Astrocyte of the cerebellum (primary cell): Measurements from ENCODE around the gene GRIN3A.
"Not testable (repeated sequence)": the region's sequence is repeated elsewhere in the genome, so short reads cannot be mapped to it uniquely, and the experiment has no call there.

Source experiments
- DNase-seq: peaks from one replicate; pipeline ENCODE4 v3.0.0-alpha.2; 2011; ENCODE audit warnings: low read depth
- H3K4me3 ChIP-seq: 2 replicates; pipeline ENCODE4 v1.5.1; 2011; ENCODE audit warnings: mild to moderate bottlenecking, low read depth, low read length, moderate library complexity
- in situ Hi-C: cut with HindIII; loops from 2 replicates; pipeline ENCODE4 v1.10.0; 2017; ENCODE audit warnings: low sequenced_read_pairs
- TF ChIP-seq, protein P1 (sequence below): IDR thresholded peaks from 2 replicates; pipeline ENCODE4 v1.5.1; 2012; ENCODE audit warnings: low read length, low read depth, moderate library complexity, mild to moderate bottlenecking; ENCODE audit errors: missing control alignments

GRIN3A gene

DNA sequence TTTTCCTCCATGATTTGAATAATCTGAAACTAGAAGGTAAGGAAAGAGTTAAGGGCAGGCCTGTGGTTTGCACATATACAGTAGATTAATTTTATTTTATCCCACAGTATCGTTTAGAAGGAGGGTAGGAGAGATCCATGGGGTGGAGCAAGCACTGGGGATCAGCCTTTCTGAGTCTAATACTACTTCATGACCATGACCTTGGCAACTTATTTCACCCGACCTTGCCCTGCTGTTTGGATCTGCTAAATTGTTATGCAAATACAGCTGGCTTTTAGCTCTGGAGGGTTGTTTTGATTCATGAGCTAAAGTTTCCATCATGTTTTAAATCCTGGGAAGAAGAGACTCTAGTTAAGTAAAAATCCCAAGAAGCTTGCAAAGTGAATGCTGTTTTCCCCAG is 864 bp upstream of the GRIN3A start:
- in situ Hi-C loops = no loop called here
- TF ChIP-seq, protein P1, sequence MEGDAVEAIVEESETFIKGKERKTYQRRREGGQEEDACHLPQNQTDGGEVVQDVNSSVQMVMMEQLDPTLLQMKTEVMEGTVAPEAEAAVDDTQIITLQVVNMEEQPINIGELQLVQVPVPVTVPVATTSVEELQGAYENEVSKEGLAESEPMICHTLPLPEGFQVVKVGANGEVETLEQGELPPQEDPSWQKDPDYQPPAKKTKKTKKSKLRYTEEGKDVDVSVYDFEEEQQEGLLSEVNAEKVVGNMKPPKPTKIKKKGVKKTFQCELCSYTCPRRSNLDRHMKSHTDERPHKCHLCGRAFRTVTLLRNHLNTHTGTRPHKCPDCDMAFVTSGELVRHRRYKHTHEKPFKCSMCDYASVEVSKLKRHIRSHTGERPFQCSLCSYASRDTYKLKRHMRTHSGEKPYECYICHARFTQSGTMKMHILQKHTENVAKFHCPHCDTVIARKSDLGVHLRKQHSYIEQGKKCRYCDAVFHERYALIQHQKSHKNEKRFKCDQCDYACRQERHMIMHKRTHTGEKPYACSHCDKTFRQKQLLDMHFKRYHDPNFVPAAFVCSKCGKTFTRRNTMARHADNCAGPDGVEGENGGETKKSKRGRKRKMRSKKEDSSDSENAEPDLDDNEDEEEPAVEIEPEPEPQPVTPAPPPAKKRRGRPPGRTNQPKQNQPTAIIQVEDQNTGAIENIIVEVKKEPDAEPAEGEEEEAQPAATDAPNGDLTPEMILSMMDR = no peak
- no peak overlapping the region for H3K4me3 ChIP-seq
- no peak for DNase-seq

DNA sequence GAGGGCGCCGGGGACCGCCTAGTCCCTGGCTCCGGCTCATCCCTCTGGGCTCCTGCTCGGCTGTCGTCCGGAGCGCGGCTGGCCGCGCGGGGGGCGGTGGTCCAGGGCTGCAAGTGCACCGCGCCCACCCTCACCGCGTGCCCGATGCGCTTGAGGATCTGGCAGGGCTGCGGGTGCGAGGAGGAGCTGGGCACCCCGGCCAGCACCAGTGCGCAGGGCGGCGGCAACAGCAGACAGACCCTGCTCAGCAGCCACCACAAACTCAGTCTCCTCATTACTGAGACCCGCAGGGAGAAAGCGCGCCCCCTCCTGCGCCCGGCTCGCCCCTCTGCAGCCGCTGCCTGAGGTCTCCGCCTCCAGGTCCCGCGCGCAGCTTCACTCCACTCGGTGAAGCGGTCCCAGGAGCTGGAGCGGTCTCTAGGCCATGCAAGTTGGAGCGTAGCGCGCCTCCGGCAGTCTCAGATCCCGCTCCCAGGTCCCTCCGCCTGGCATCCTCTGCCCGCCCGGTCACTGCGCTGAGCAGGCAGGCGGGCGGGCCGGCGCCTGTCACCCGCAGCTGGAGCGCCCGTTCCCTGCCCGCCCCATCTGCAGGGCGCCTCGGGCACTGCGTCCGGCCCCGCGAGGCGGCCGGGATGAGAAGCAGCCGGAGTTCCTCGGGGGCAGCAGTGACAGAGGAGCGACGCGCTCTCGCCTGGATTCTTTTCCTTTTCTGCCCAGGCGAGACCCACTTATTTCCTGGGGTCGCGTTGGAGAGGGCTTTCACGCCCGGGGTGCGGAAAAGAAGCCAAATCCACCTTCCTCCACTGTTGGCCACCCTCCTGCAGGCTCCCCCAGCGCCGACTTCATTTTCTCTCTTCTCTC is 512 bp downstream of the GRIN3A start:
- TF ChIP-seq, protein P1 = no peak
- peak overlapping the region; percentile 31 for H3K4me3 ChIP-seq
- in situ Hi-C loops = no loop called here
- no peak for DNase-seq

DNA sequence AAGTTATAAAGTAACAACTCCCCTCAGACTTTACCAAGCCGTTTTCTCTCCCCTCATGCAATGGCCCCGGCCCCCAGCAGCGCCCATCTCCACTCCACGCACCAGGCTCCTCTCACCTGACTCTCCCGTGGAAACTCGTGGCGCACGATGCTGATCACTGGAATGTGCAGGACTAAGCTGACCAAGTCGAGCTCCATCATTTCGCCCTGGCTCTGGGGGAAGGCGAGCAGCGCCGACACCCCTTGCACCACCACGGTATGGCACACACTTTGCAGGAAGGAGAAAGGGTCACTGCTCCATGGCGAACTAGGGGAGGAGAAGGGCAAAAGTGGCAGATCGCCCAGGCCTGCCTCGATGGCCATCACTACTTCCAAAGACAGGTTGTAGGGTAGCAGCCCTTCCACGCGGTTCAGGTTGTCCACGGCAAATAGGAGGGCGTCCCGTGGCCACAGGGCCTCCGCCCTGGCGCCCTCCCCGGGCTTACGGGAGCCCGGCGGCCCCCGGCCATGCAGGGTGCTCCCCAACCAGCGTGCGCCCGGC is 1.2 kb downstream of the GRIN3A start:
- no peak overlapping the region for H3K4me3 ChIP-seq
- TF ChIP-seq, protein P1 = no peak
- no peak for DNase-seq
- in situ Hi-C loops = no loop called here

DNA sequence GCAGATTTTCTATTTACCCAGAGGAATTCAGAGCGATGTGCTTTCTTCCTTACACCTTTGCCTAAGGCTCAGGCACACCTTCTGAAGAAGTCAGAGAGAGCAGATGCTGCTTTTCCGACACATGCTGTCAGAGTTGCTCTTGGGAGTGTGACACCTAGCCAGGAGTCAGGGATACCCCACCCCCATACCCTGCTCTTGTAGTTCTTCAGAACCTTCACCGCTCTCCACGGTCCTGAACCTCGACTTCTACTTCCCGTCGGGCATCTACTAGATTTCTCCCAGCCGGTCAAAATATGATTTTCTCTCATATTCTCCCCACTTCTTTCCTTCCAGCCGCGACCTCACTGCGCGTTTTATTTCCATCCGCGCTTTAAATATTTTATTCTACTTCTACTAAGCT is 1.7 kb downstream of the GRIN3A start:
- in situ Hi-C loops = no loop called here
- no peak overlapping the region for H3K4me3 ChIP-seq
- DNase-seq = no peak
- TF ChIP-seq, protein P1 = no peak

DNA sequence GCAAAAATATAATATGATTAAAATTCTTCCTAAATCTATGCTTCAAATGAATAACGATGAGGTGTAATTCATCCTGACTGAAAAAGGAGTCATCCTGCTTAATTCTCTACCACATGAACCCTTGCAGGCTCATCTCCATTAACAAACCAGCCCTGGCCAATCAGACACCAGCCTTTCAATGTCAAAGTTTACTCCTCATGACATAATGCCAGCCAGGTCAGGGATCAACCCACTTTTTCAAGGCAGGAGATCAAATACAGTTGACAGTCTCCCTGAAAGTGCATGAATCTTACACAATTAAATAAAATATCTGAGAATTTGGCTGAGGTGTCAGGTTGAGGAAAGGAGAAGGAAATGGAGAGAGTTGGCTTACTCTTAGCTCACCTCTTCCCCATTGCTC is 7.0 kb downstream of the GRIN3A start:
- H3K4me3 ChIP-seq = no peak overlapping the region
- in situ Hi-C loops = no loop called here
- no peak for DNase-seq
- TF ChIP-seq, protein P1 = no peak

DNA sequence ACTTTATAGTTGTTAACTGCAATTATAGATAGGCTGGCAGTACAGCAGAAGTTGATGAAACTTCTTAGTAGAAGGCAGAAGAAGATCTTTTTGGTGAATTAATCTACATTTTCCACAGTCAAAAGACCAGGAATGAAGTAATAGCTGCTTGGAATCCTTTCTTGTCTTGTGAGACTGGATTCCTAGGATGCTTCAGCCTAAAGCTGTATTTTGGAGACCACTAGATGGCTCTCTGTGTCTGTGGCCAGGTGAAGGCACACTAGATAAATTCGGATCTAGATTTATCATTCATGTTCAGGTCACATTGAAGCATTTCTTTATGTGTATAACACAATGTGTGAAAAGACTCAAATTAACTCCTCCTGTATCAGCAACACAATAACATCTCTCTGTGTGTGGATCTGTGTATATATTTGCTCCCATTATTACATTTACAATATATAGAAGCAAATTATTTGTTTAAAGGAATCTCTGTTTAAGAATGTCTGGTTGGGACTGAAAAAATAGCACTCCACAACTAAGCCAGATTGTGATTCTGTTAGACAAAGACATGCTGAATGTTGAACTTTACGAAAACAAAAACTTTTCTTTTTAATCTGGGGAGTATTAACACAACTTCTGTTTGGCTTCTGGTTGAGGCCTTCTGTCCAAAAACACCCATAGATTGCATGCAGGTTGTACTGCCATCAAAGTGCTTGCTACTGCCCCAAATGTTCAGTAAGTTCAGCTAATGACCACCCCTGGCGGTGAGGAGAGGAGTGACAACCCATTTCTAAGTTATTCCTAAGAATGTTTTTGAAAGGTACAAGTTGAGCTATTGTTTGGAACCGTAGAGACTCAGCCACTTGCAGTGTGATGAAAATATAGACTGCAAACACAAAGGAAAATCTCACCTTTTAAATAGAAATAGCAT is 10.6 kb downstream of the GRIN3A start:
- DNase-seq = no peak
- no peak overlapping the region for H3K4me3 ChIP-seq
- in situ Hi-C loops = no loop called here
- TF ChIP-seq, protein P1 = peak; percentile 66

DNA sequence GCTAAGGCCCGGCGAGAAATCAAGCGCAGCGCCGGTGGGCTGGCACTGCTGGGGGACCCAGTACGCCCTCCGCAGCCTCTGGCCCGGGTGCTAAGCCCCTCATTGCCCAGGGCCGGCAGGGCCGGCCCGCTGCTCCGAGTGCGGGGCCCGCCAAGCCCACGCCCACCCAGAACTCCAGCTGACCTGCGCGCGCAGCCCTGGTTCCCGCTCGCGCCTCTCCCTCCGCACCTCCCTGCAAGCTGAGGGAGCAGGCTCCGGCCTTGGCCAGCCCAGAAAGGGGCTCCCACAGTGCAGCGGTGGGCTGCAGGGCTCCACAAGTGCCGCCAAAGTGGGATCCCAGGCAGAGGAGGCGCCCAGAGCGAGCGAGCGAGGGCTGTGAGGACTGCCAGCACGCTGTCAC is 14.2 kb downstream of the GRIN3A start:
- DNase-seq, H3K4me3 ChIP-seq, in situ Hi-C loops: not testable (repeated sequence)
